Osteoblast (primary cell): ENCODE data around the gene FLT1. TPM values are rescaled to one million over a fixed set of nuclear protein-coding genes. Genes with fewer than 3 reads are reported as not detected.

Experiments used
- DNase-seq: peaks from one replicate; pipeline ENCODE4 v3.0.0; 2011; ENCODE audit warnings: low spot score, mixed read lengths; ENCODE audit not compliant: insufficient read length; ENCODE audit errors: missing footprints
- H2AFZ ChIP-seq: 2 replicates; pipeline ENCODE4 v1.6.0; 2011; ENCODE audit warnings: mild to moderate bottlenecking, low read length
- H3K27ac ChIP-seq: 2 replicates; pipeline ENCODE4 v1.5.1; 2011; ENCODE audit warnings: mild to moderate bottlenecking, low read depth, low read length, moderate library complexity
- H3K27me3 ChIP-seq: 2 replicates; pipeline ENCODE4 v1.6.0; 2012; ENCODE audit warnings: mild to moderate bottlenecking, control low read depth, inconsistent platforms, low read length, moderate library complexity; ENCODE audit not compliant: insufficient read depth
- H3K36me3 ChIP-seq: 2 replicates; pipeline ENCODE4 v1.5.1; 2011; ENCODE audit warnings: mild to moderate bottlenecking, low read length, control low read depth, moderate library complexity; ENCODE audit not compliant: insufficient read depth
- H3K4me1 ChIP-seq: 2 replicates; pipeline ENCODE4 v1.5.1; 2011; ENCODE audit warnings: mild to moderate bottlenecking, low read length, control low read depth, moderate library complexity; ENCODE audit not compliant: insufficient read depth
- H3K4me2 ChIP-seq: 2 replicates; pipeline ENCODE4 v1.6.0; 2011; ENCODE audit warnings: mild to moderate bottlenecking, low read length; ENCODE audit not compliant: insufficient read depth
- H3K4me3 ChIP-seq: fragments of 200-600 bp; sonication (generic); 3 replicates; pipeline ENCODE4 v1.5.1; 2012; ENCODE audit warnings: mild to moderate bottlenecking, low read length, inconsistent platforms; ENCODE audit not compliant: insufficient read depth
- H3K79me2 ChIP-seq: 2 replicates; pipeline ENCODE4 v1.6.0; 2012; ENCODE audit warnings: mild to moderate bottlenecking, low read length, control low read depth, inconsistent platforms; ENCODE audit not compliant: insufficient read depth
- H3K9me3 ChIP-seq: 2 replicates; pipeline ENCODE4 v1.5.1; 2011; ENCODE audit warnings: low read depth, low read length, control low read depth
- H4K20me1 ChIP-seq: 2 replicates; pipeline ENCODE4 v1.6.0; 2012; ENCODE audit warnings: mild to moderate bottlenecking, low read length, control low read depth; ENCODE audit not compliant: insufficient read depth
- CTCF ChIP-seq: IDR thresholded peaks from 2 replicates; pipeline ENCODE4 v1.5.1; 2011; ENCODE audit warnings: mild to moderate bottlenecking, low read depth, low read length, moderate library complexity; ENCODE audit errors: extremely low read depth
- total RNA-seq: library from RNA; depleted of rRNA; stranded (reverse); fragments of >200 nt; gene quantifications from 2 replicates; pipeline ENCODE4 v1.2.3, GENCODE V29; 2012

The FLT1 gene
- total RNA-seq, 1 donor, result not detected

- Histone ChIP-seq H3K27me3 (peaks cover 8% of the 10 kb centered on the region), H4K20me1 (no peaks in the 10 kb centered on the region), H3K4me1 (peaks cover under 1% of the 10 kb centered on the region), H2AFZ (no peak overlapping the region), H3K4me3 (no peak overlapping the region), H3K79me2 (no peaks in the 10 kb centered on the region), H3K9me3 (no peaks in the 10 kb centered on the region), H3K27ac (no peak overlapping the region), H3K4me2 (no peak overlapping the region), H3K36me3 (no peaks in the 10 kb centered on the region)
- no peak for DNase-seq
- no peak for TF ChIP-seq CTCF
Observed at GRCh38 chr13:28406733-28407266, 88.1 kb downstream of the FLT1 start.

- no peaks in the 10 kb centered on the region for H3K36me3 ChIP-seq
- TF ChIP-seq CTCF, result no peak
- H3K27me3 ChIP-seq, result peaks cover 8% of the 10 kb centered on the region
- no peak overlapping the region for H3K27ac ChIP-seq
- H3K4me2 ChIP-seq, result peak overlapping the region; percentile 64
- H3K4me3 ChIP-seq, result no peak overlapping the region
- peaks cover 8% of the 10 kb centered on the region for H3K4me1 ChIP-seq
- no peaks in the 10 kb centered on the region for H3K79me2 ChIP-seq
- H3K9me3 ChIP-seq, result no peaks in the 10 kb centered on the region
- no peak for DNase-seq
- no peaks in the 10 kb centered on the region for H4K20me1 ChIP-seq
- no peak overlapping the region for H2AFZ ChIP-seq
Observed at GRCh38 chr13:28402057-28402381, 92.9 kb downstream of the FLT1 start.

GRCh38 chr13:28401303-28402056 is 93.4 kb downstream of the FLT1 start:
- H3K4me2 ChIP-seq, result peak overlapping the region; percentile 64
- peak overlapping the region; percentile 21 for H3K4me3 ChIP-seq
- H4K20me1 ChIP-seq, result no peaks in the 10 kb centered on the region
- no peaks in the 10 kb centered on the region for H3K36me3 ChIP-seq
- no peak for TF ChIP-seq CTCF
- DNase-seq, result peak; percentile 37
- H3K27me3 ChIP-seq, result peaks cover 8% of the 10 kb centered on the region
- peak overlapping the region; percentile 28 for H2AFZ ChIP-seq
- H3K79me2 ChIP-seq, result no peaks in the 10 kb centered on the region
- no peak overlapping the region for H3K27ac ChIP-seq
- peaks cover 8% of the 10 kb centered on the region for H3K4me1 ChIP-seq
- H3K9me3 ChIP-seq, result no peaks in the 10 kb centered on the region

GRCh38 chr13:28396053-28396452 is 98.9 kb downstream of the FLT1 start:
- Histone ChIP-seq H3K9me3 (no peaks in the 10 kb centered on the region), H4K20me1 (no peaks in the 10 kb centered on the region), H3K27me3 (peaks cover under 1% of the 10 kb centered on the region), H3K27ac (no peak overlapping the region), H3K4me1 (no peaks in the 10 kb centered on the region), H2AFZ (no peak overlapping the region), H3K4me2 (no peak overlapping the region), H3K36me3 (no peaks in the 10 kb centered on the region), H3K4me3 (no peak overlapping the region), H3K79me2 (no peaks in the 10 kb centered on the region)
- no peak for DNase-seq
- no peak for TF ChIP-seq CTCF
